Sigmoid colon (tissue), 7 donors: ENCODE measurements around the gene NCF4. TPM values are rescaled to one million over a fixed set of nuclear protein-coding genes. Genes with fewer than 3 reads are reported as not detected.

Source experiments
- DNase-seq: peaks from one replicate; pipeline ENCODE4 v3.0.0-alpha.2; 2019
- H3K27ac ChIP-seq, 4 donors: fragments of 200-600 bp; sonication (generic); one replicate each; pipeline ENCODE4 v1.5.1; 2016 to 2019; ENCODE audit warnings: mild to moderate bottlenecking in 1 of 4
- H3K27me3 ChIP-seq, 3 donors: fragments of 200-600 bp; sonication (generic); one replicate each; pipeline ENCODE4 v1.5.1; 2019; ENCODE audit warnings: mild to moderate bottlenecking in 1 of 3
- H3K36me3 ChIP-seq, 4 donors: fragments of 200-600 bp; sonication (generic); one replicate each; pipeline ENCODE4 v1.5.1; 2016 to 2019
- H3K4me1 ChIP-seq, 4 donors: fragments of 200-600 bp; sonication (generic); one replicate each; pipeline ENCODE4 v1.5.1; 2017 to 2019
- H3K4me3 ChIP-seq, 4 donors: fragments of 200-600 bp; sonication (generic); one replicate each; pipeline ENCODE4 v1.5.1; 2017 to 2019; ENCODE audit warnings: mild to moderate bottlenecking in 2 of 4, moderate library complexity in 1 of 4
- H3K9me3 ChIP-seq, 4 donors: fragments of 200-600 bp in 3 of 4; sonication (generic) in 3 of 4; one replicate each; pipeline versions ENCODE4 v1.5.1 to v1.6.1; 2013 to 2019
- CTCF ChIP-seq, 4 experiments: fragments of 450-650 bp in 3 of 4; fragments of 200-600 bp in 1 of 4; IDR thresholded peaks; one replicate each; pipeline ENCODE4 v1.5.1; 2016 to 2019; ENCODE audit warnings: antibody characterized with exemption in 4 of 4, mild to moderate bottlenecking in 3 of 4, moderate library complexity in 2 of 4
- EP300 ChIP-seq, 4 donors: sonication (generic); formaldehyde crosslinking; IDR thresholded peaks; one replicate each; pipeline ENCODE4 v1.6.1; 2017; ENCODE audit warnings: antibody characterized with exemption in 4 of 4
- POLR2A ChIP-seq, 2 donors: fragments of 450-650 bp; IDR thresholded peaks; one replicate each; pipeline ENCODE4 v1.6.1; 2016; ENCODE audit warnings: antibody characterized with exemption in 2 of 2, mild to moderate bottlenecking in 2 of 2, moderate library complexity in 2 of 2
- POLR2AphosphoS5 ChIP-seq, 4 donors: sonication (generic); formaldehyde crosslinking; IDR thresholded peaks; one replicate each; pipeline ENCODE4 v1.6.1; 2017; ENCODE audit warnings: antibody characterized with exemption in 4 of 4
- WGBS, 2 donors: extraction: QIAGEN DNeasy Blood & Tissue Kit; methylation state at CpG; one replicate each; pipeline ENCODE4 v1.1.7; 2013; 5-methylcytosine and 5-hydroxymethylcytosine counted together
- intact Hi-C: fragments of 100-400 bp; cut with DNase I; formaldehyde crosslinking; loops from one replicate; pipeline ENCODE4 v1.15.1; 2023
- polyA plus RNA-seq, 3 donors: library from polyadenylated mRNA; stranded (reverse); fragments of 200-250 nt; gene quantifications; one replicate each; pipeline ENCODE4 v1.2.3, GENCODE V29; 2013
- total RNA-seq, 4 donors: library from RNA; depleted of rRNA; stranded (reverse); fragments of >200 nt; gene quantifications; one replicate each; pipeline ENCODE4 v1.1.0, GENCODE V29; 2016
- donor health status: healthy with polysubstance abuse.
- donor health status: Bipolar disorder and iron deficiency.
- donor health status: healthy.

NCF4 gene
- total and polyA plus RNA-seq, 7 donors = 13.5 to 35.8 (median 19.3) TPM

- intact Hi-C loops = no loop called here
- TF ChIP-seq POLR2AphosphoS5 (IDR thresholded peaks at IDR 0.05) (no peak), CTCF (IDR thresholded peaks at IDR 0.05) (no peak), POLR2A (IDR thresholded peaks at IDR 0.05) (no peak), EP300 (IDR thresholded peaks at IDR 0.05) (no peak)
- H3K4me3 ChIP-seq = no peak overlapping the region
- DNase-seq = no peak
- no peaks in the 10 kb centered on the region for H3K9me3 ChIP-seq
- H3K4me1 ChIP-seq = peaks cover 0 to 16% (median 14%) of the 10 kb centered on the region in 4 donors
- H3K27me3 ChIP-seq = no peaks in the 10 kb centered on the region
- WGBS, 2 donors = 87 to 88% methylated on average over 6 of the region's 6 CpGs
- no peaks in the 10 kb centered on the region for H3K36me3 ChIP-seq
- H3K27ac ChIP-seq = no peak overlapping the region
These were observed 65.5 kb downstream of the NCF4 start for GRCh38 chr22:36926309-36926708.

GRCh38 chr22:36926721-36927435, 66.1 kb downstream of the NCF4 start:
- TF ChIP-seq POLR2A (IDR thresholded peaks at IDR 0.05) (no peak), POLR2AphosphoS5 (IDR thresholded peaks at IDR 0.05) (no peak), CTCF (IDR thresholded peaks at IDR 0.05) (no peak), EP300 (IDR thresholded peaks at IDR 0.05) (no peak)
- peaks cover 0 to 13% (median 11%) of the 10 kb centered on the region in 4 donors for H3K4me1 ChIP-seq
- WGBS, 2 donors = 73 to 79% methylated on average over 14 of the region's 14 CpGs
- no peaks in the 10 kb centered on the region for H3K27me3 ChIP-seq
- no peak for DNase-seq
- H3K9me3 ChIP-seq = no peaks in the 10 kb centered on the region
- intact Hi-C loops = no loop called here
- no peaks in the 10 kb centered on the region for H3K36me3 ChIP-seq
- H3K4me3 ChIP-seq = no peak overlapping the region
- no peak overlapping the region for H3K27ac ChIP-seq

Other genes with a start within 250 kb of the NCF4 start
- gene CACNG2, start 157.3 kb upstream of the NCF4 start, total RNA-seq = not detected
- gene CACNG2, start 157.3 kb upstream of the NCF4 start, polyA plus RNA-seq = under 1 TPM in 1 of 3 donors, not detected in 2; under 0.01 TPM
- gene IFT27, start 84.9 kb upstream of the NCF4 start, total RNA-seq = 10 to 100 TPM; 15.9 to 27.7 (median 25.1) TPM
- 10 to 100 TPM; 15.0 to 27.9 (median 17.8) TPM for gene IFT27, start 84.9 kb upstream of the NCF4 start, polyA plus RNA-seq
- not detected for gene PVALB, start 44.0 kb upstream of the NCF4 start, total RNA-seq
- not detected for gene PVALB, start 44.0 kb upstream of the NCF4 start, polyA plus RNA-seq
- 1 to 10 TPM; 3.0 to 5.0 (median 3.9) TPM for gene CSF2RB, start 52.6 kb downstream of the NCF4 start, total RNA-seq
- gene CSF2RB, start 52.6 kb downstream of the NCF4 start, polyA plus RNA-seq = 10 to 100 TPM in 1 of 3 donors, 1 to 10 TPM in 1, under 1 TPM in 1; 0.60 to 11.4 (median 3.7) TPM
- 10 to 100 TPM; 29.1 to 31.4 (median 30.3) TPM for gene TST, start 158.4 kb downstream of the NCF4 start, total RNA-seq
- 1,000 to 10,000 TPM in 1 of 3 donors, 100 to 1,000 TPM in 2; 390 to 1,038 (median 663) TPM for gene TST, start 158.4 kb downstream of the NCF4 start, polyA plus RNA-seq
- 100 to 1,000 TPM in 3 of 4 donors, 10 to 100 TPM in 1; 94.2 to 143 (median 111) TPM for gene MPST, start 158.7 kb downstream of the NCF4 start, total RNA-seq
- gene MPST, start 158.7 kb downstream of the NCF4 start, polyA plus RNA-seq = 100 to 1,000 TPM; 241 to 340 (median 304) TPM
- 10 to 100 TPM; 17.8 to 49.0 (median 24.0) TPM for gene KCTD17, start 190.7 kb downstream of the NCF4 start, total RNA-seq
- 10 to 100 TPM; 23.4 to 55.5 (median 48.4) TPM for gene KCTD17, start 190.7 kb downstream of the NCF4 start, polyA plus RNA-seq
- not detected for gene TMPRSS6, start 248.7 kb downstream of the NCF4 start, total RNA-seq
- 1 to 10 TPM in 1 of 3 donors, under 1 TPM in 1, not detected in 1; 0.79 to 1.8 TPM for gene TMPRSS6, start 248.7 kb downstream of the NCF4 start, polyA plus RNA-seq